HG02884 (cell line): ENCODE measurements around the gene VAMP8.
"Not testable (repeated sequence)": the region's sequence is repeated elsewhere in the genome, so short reads cannot be mapped to it uniquely, and the experiment has no call there.

Experiments used
- ATAC-seq: cut with Tn5 transposase; IDR thresholded peaks from one replicate; pipeline ENCODE4 v1.9.1; 2021; ENCODE audit warnings: mild to moderate bottlenecking, moderate library complexity; ENCODE audit not compliant: unreplicated experiment

Gene VAMP8

GRCh38 chr2:85547089-85547858 lies 30.1 kb upstream of the VAMP8 start:
- no peak for ATAC-seq

DNA sequence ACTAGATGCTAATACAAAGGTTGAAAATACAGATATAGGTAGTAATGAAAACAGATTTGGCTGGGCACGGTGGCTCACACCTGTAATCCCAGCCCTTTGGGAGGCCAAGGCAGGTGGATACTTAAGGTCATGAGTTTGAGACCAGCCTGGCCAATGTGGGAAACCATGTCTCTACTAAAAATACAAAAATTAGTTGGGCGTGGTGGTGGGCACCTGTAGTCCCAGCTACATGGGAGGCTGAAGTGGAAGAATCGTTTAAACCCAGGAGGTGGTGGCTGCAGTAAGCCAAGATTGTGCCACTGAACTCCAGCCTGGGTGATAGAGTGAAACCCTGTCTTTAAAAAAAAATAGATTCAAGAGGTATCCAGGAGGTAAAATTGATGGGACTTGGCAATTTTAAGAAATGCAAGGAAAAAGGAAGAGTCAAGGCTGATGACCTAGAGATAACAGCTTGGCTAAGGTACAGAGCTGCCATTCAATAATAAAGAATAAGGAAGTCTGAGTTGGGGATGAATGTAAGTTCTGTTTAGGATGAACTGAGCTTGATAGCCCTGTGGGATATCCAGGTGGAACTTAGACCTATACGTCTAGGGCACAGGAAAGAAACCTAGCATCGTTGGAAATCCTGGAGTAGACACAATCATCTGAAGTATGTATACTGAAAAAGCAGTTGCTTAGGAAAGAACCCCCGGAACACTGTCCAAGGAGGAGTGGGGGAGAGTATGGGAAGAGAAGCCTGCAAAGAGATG lies 29.4 kb upstream of the VAMP8 start:
- ATAC-seq, result no peak

DNA sequence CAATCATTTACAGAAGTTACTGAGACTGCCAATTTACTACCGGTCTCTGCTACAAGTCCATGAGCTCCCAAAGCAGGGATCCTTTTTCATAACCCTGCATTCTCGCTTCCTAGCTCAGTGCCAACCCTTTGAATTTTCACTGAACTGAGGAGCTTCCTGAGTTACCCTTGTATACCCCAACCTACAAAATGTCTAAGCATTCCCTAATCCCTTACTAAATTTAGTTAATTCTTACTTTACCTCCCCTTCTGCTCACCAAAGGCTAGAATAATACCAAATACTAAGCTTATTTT lies 28.8 kb upstream of the VAMP8 start:
- ATAC-seq, result no peak

DNA sequence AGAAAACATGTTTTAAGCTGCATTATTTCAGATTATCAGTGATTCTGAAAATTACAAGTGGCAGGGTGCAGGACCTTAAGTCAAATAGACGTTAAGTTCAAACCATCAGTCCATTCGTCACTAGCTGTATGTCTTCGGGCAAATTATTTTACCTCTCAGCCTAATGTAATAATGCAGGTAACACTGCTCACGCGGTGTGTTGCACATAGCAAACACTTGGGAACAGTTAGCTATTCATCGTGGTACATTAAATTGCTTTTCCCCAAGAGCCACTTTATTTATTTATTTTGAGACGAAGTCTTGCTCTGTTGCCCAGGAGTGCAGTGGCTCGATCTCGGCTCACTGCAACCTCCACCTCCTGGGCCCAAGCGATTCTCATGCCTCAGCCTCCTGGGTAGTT lies 28.3 kb upstream of the VAMP8 start:
- no peak for ATAC-seq

GRCh38 chr2:85549826-85550225 lies 27.6 kb upstream of the VAMP8 start:
- no peak for ATAC-seq

DNA sequence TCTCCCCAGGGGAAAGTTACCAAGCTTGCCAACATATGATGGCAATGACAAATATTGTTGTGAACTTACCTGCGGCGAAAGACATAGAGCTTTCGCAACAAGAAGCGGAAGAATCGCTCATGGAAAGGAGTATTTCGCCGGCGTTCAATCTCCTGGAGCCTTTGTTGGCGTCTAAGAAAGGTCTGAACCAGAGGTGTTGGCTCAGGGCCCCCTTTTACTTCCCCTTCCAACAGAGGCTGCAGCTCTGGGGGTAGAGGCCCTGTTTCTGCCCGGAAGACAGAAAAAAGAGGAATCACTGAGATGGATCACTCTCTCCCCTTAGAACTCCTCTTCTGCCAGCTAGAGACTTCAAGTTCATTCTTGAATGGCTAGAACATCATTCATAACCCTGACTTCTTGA lies 26.9 kb upstream of the VAMP8 start:
- ATAC-seq, result no peak

GRCh38 chr2:85551698-85552678 lies 25.4 kb upstream of the VAMP8 start:
- ATAC-seq, result no peak

DNA sequence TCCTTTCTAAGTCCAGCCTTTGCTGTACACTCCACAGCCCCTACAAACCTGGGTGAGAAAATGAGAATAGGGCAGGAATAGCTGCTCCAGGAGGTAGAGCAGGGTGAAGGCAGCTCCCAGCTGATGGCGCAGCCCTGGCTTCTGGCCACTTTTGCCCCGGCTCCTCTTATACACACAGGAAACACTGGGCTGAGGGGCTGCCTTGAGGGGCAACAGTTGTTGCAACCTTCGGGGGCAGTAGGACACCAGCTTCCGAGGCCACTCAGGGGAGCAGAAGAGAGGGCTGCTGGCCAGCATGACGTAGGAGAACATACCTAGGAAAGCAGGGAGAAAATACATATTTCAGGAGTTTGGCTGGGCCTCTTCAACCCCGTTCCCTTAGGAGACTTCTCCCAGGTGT lies 24.2 kb upstream of the VAMP8 start:
- no peak for ATAC-seq

- no peak for ATAC-seq
Measured at GRCh38 chr2:85554980-85555612, 22.3 kb upstream of the VAMP8 start.

GRCh38 chr2:85557130-85557529 lies 20.3 kb upstream of the VAMP8 start:
- no peak for ATAC-seq

DNA sequence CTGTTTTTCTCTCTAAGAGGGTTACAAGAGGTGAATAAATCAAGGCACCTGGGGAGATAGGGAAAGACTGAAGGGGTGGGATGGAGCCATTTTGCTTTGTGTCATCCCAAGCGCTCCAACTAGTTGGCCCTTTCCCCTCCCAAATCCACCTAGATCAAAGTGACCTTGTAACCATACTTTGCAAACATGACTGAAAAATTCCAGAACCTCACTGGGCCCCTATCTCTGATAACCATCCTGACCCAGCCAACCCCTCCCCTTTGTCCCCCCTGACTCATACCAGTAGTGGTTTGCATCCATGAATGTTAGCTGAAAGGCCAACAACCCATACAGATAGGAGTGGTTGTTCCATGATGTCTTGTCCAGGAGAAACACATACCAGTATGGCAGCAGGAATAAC lies 19.2 kb upstream of the VAMP8 start:
- ATAC-seq, result no peak

GRCh38 chr2:85560403-85560726 lies 17.0 kb upstream of the VAMP8 start:
- not testable (repeated sequence) for ATAC-seq

GRCh38 chr2:85560812-85561279 lies 16.5 kb upstream of the VAMP8 start:
- no peak for ATAC-seq

- ATAC-seq, result peak; percentile 90
Measured at GRCh38 chr2:85561280-85562212, 15.8 kb upstream of the VAMP8 start, which contains the start of gene GGCX. Gene GGCX (minus strand): TSS chr2:85561493. CDS start chr2:85561428, 65 bp downstream.

- no peak for ATAC-seq
Measured at GRCh38 chr2:85564144-85564563, 13.2 kb upstream of the VAMP8 start.

GRCh38 chr2:85566265-85566664 lies 11.1 kb upstream of the VAMP8 start:
- no peak for ATAC-seq

GRCh38 chr2:85575739-85576138 lies 1.6 kb upstream of the VAMP8 start:
- no peak for ATAC-seq

DNA sequence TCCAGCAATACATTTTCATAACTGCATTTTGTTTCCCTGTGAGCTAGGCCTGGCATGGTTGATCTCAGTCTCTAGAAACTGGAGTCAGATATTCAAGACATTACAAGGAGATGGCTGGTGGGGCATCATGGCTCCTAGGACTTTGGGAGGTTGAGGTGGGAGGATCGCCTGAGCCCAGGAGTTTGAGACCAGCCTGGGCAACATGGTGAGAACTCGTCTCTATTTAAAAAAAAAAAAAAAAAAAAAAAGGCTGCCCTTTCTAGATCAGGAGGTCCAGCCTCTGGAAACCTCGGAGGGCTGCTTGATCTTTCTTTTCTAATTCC lies 362 bp upstream of the VAMP8 start:
- no peak for ATAC-seq

DNA sequence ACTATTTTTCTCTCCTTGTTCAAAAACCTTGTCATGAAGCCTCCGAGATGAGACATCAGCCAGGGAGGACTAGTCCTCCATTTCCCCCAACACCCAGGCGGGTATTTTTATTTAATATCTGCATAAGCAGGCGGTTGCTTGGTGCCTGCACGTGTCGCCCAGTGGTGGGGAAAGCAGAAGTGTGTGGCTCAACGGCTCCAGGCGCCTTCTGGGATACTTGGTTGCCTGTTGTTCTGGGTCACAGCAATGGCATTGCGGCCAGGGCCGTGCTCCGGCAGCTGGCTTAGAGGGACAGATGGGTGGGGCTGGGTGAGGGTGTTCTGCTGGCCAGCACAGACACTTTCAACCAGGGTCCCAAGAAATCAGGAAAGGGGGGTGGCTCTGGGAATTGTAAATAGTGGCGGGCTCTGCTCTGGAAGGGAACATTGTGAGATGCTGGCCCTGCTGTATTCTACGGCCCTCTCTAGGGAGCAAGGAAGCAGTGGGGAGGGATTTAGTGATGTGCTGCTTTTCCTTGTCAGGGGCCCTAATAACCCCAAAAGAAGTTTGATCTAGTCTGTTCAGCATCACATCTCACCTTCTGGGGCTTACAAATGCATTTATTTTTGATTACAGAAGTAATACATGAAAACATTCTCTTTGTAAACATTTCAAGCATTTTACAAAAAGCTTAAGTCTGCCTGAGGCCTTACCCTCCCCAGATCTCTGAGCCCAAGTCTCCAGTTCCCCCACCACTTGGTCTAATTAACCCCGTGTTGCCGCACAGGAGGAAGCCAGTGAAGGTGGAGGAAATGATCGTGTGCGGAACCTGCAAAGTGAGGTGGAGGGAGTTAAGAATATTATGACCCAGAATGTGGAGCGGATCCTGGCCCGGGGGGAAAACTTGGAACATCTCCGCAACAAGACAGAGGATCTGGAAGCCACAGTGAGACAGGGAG lies 1.1 kb downstream of the VAMP8 start:
- ATAC-seq, result no peak
